GM12801 (cell line): ENCODE data around the gene SLC22A31.

ENCODE experiments used
- CTCF ChIP-seq: IDR thresholded peaks from one replicate; pipeline ENCODE4 v1.5.1; 2011; ENCODE audit warnings: control low read depth; ENCODE audit not compliant: insufficient read length; ENCODE audit errors: extremely low read depth

SLC22A31 gene

GRCh38 chr16:89221604-89222003 lies 21.3 kb upstream of the SLC22A31 start:
- no peak for TF ChIP-seq CTCF

GRCh38 chr16:89219365-89219764 lies 19.0 kb upstream of the SLC22A31 start:
- TF ChIP-seq CTCF: no peak

DNA sequence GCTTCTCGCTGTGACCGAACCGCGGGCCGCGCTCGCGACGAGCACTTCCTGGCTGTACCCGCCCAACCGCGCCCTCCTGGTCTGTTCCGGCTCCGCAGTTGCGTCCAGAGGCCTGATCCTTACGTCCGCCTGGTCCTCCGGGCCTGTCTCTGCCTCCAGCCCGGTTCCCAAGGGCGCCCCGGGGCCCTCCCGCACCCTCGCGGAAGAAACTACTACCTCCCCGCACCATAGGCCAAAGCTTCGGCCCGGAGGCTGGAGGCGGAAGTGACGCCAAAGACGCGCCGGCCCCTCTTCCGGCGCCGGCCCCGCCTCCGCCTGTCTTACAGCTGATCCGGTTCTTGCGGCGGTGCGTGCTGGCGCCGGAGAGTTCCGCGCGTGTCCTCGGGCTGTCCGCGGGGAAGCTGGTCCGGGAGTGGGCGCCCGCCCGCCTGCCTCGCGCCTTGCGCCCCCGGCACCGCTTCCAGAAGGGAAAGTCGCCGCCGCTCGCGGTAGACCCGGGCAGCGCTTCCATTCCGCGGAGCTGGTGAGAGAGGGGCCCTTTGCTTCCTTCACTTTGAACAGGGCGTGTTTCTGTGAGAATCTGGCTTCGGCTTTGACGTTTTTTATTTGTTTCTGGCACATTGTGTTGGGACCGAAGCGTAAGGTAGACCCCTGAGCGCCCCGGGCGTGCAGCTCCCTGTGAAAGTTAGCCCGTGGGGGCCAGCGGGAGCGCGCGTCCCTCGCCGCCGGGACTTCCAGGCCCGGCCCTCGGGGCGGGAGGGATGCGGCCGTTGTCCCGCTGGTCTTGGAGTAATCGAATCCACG lies 17.3 kb upstream of the SLC22A31 start, which contains the start of gene ZNF778:
Gene ZNF778 (plus strand): TSS at position 316 of the 804 bp plus-strand sequence. CDS start 3,425 bp downstream, outside the sequence.
- no peak for TF ChIP-seq CTCF

- no peak for TF ChIP-seq CTCF
Observed at GRCh38 chr16:89217138-89217387, 16.7 kb upstream of the SLC22A31 start.

GRCh38 chr16:89216315-89217137 lies 16.2 kb upstream of the SLC22A31 start:
- TF ChIP-seq CTCF: no peak

DNA sequence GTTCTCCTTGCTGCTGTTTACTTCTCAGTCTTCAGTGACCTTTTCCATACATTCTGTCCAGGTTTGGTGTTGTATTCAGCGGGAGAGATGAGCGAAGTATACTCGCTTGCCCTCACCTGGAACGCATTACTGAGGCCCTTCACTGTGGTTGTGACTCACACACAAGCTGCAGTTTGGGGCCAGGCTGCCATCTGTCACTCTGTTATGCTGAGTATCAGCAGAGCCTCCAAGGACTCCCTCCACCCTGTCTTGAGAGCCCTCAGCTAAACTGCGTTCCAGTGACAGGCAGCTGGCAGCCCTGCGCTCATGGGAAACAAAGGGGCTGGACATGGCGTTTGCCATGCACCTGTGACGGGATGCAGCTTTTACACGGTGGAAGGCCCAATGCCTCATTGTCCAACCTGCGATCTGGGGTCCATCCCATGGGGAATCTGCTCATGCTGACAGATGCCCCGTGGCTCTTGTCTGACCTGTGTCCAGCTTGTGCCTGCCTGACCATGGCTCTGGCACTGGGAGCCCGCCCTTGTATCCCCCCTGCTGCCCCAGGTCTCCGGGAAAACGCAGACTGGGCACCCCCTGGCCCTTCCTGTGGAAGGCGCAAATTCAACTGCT lies 10.7 kb upstream of the SLC22A31 start:
- no peak for TF ChIP-seq CTCF

- no peak for TF ChIP-seq CTCF
Observed at GRCh38 chr16:89210165-89210903, 10.0 kb upstream of the SLC22A31 start.
